ENCODE measurements around the gene SMIM9.

- TF ChIP-seq, protein P1, sequence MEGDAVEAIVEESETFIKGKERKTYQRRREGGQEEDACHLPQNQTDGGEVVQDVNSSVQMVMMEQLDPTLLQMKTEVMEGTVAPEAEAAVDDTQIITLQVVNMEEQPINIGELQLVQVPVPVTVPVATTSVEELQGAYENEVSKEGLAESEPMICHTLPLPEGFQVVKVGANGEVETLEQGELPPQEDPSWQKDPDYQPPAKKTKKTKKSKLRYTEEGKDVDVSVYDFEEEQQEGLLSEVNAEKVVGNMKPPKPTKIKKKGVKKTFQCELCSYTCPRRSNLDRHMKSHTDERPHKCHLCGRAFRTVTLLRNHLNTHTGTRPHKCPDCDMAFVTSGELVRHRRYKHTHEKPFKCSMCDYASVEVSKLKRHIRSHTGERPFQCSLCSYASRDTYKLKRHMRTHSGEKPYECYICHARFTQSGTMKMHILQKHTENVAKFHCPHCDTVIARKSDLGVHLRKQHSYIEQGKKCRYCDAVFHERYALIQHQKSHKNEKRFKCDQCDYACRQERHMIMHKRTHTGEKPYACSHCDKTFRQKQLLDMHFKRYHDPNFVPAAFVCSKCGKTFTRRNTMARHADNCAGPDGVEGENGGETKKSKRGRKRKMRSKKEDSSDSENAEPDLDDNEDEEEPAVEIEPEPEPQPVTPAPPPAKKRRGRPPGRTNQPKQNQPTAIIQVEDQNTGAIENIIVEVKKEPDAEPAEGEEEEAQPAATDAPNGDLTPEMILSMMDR (IDR thresholded peaks at IDR 0.05): no peak
- TF ChIP-seq EP300 (IDR thresholded peaks at IDR 0.05) (no peak), POLR2AphosphoS5 (IDR thresholded peaks at IDR 0.05) (no peak), POLR2A (IDR thresholded peaks at IDR 0.05) (no peak)
Observed at GRCh38 chrX:154800478-154801210, 33.8 kb downstream of the SMIM9 start.
